Hepatocyte (in vitro differentiated cells): ENCODE results near the gene NFIL3. TPM values are rescaled to one million over a fixed set of nuclear protein-coding genes. Genes with fewer than 3 reads are reported as not detected.
A peak's percentile ranks its signal among the peaks of the same experiment; 100 is the strongest.
"Not testable (repeated sequence)": the region's sequence is repeated elsewhere in the genome, so short reads cannot be mapped to it uniquely, and the experiment has no call there.

Experiments used
- DNase-seq: peaks from one replicate; pipeline ENCODE4 v3.0.0-alpha.2; 2016; ENCODE audit warnings: low spot score
- H2AFZ ChIP-seq: fragments of 200-600 bp; sonication (generic); 2 replicates; pipeline ENCODE4 v1.6.0; 2016; ENCODE audit warnings: antibody characterized with exemption, mild to moderate bottlenecking
- H3K27ac ChIP-seq: fragments of 200-600 bp; sonication (generic); 2 replicates; pipeline ENCODE4 v1.5.1; 2016; ENCODE audit warnings: mild to moderate bottlenecking
- H3K27me3 ChIP-seq: fragments of 200-600 bp; sonication (generic); 2 replicates; pipeline ENCODE4 v1.6.1; 2016
- H3K36me3 ChIP-seq: fragments of 200-600 bp; sonication (generic); replicated peaks from 2 replicates; pipeline ENCODE4 v1.5.1; 2016; ENCODE audit warnings: low read depth; ENCODE audit not compliant: insufficient read depth
- H3K4me1 ChIP-seq: fragments of 200-600 bp; sonication (generic); 2 replicates; pipeline ENCODE4 v1.5.1; 2016; ENCODE audit warnings: mild to moderate bottlenecking, moderate library complexity; ENCODE audit not compliant: insufficient read depth
- H3K4me2 ChIP-seq: fragments of 200-600 bp; sonication (generic); 2 replicates; pipeline ENCODE4 v1.6.0; 2016
- H3K4me3 ChIP-seq: fragments of 200-600 bp; sonication (generic); 2 replicates; pipeline ENCODE4 v1.5.1; 2016; ENCODE audit warnings: mild to moderate bottlenecking
- H3K79me2 ChIP-seq: fragments of 200-600 bp; sonication (generic); 2 replicates; pipeline ENCODE4 v1.6.0; 2017; ENCODE audit warnings: mild to moderate bottlenecking
- H3K9me2 ChIP-seq: fragments of 200-600 bp; sonication (generic); replicated peaks from 2 replicates; pipeline ENCODE4 v1.6.0; 2017; ENCODE audit warnings: mild to moderate bottlenecking; ENCODE audit not compliant: insufficient read depth
- H3K9me3 ChIP-seq: fragments of 200-600 bp; sonication (generic); 2 replicates; pipeline ENCODE4 v1.5.1; 2016; ENCODE audit warnings: low read depth, mild to moderate bottlenecking
- H4K20me1 ChIP-seq: fragments of 200-600 bp; sonication (generic); 2 replicates; pipeline ENCODE4 v1.6.0; 2016; ENCODE audit warnings: mild to moderate bottlenecking; ENCODE audit not compliant: insufficient read depth, poor library complexity, severe bottlenecking
- EZH2 ChIP-seq: fragments of 200-600 bp; sonication (generic); IDR thresholded peaks from 2 replicates; pipeline ENCODE4 v1.6.1; 2016; ENCODE audit warnings: antibody characterized with exemption, mild to moderate bottlenecking, borderline replicate concordance
- EZH2phosphoT487 ChIP-seq: fragments of 200-600 bp; sonication (generic); IDR thresholded peaks from one replicate; pipeline ENCODE4 v1.6.1; 2018; ENCODE audit warnings: antibody characterized with exemption, mild to moderate bottlenecking, low read depth, moderate library complexity; ENCODE audit not compliant: unreplicated experiment, severe bottlenecking
- WGBS: methylation state at CpG from one replicate; pipeline ENCODE4 v1.1.6; 2016; ENCODE audit warnings: low lambda C conversion rate; ENCODE audit errors: missing lambda C conversion rate; 5-methylcytosine and 5-hydroxymethylcytosine counted together
- polyA plus RNA-seq: library from polyadenylated mRNA; unstranded; fragments of >200 nt; fragmentation: Nextera tagmentation; extraction: Ambion mirVana; gene quantifications from 2 replicates; pipeline ENCODE4 v1.2.1, GENCODE V29; 2016
- total RNA-seq: library from RNA; depleted of rRNA; stranded (reverse); fragments of >200 nt; gene quantifications from 2 replicates; pipeline ENCODE4 v1.2.3, GENCODE V29; 2014
- TF ChIP-seq, protein P1 (sequence below): fragments of 200-600 bp; sonication (generic); IDR thresholded peaks from 2 replicates; pipeline ENCODE4 v1.5.1; 2016; ENCODE audit warnings: antibody characterized with exemption, mild to moderate bottlenecking; ENCODE audit not compliant: poor library complexity

The NFIL3 gene
- total and polyA plus RNA-seq, 2 experiments from 2014 or later = 69.6 to 99.6 TPM

- H3K4me2 ChIP-seq = no peak overlapping the region
- H3K79me2 ChIP-seq = no peaks in the 10 kb centered on the region
Measured at GRCh38 chr9:91383577-91383976, 40.1 kb downstream of the NFIL3 start.

DNA sequence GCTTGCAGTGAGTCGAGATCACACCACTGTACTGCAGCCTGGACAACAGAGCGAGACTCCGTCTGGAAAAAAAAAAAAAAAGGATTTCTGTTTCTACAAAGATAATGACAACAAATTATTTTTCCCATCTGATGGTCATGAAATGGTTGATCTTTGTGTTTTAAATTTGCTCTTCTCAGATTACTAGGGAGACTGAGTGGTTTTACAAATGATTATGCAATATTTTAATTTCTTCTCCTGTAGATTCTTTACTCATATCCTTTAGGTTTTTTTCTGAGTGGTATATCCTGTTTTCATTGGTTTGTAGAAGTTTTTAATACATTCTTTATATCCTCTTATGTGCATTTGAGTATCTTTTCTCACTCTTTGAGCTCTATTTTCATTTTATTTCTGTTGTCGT, 41.3 kb downstream of the NFIL3 start:
- no peak overlapping the region for H3K4me2 ChIP-seq
- H3K9me2 ChIP-seq = no peaks in the 10 kb centered on the region
- H4K20me1 ChIP-seq = no peaks in the 10 kb centered on the region
- no peak overlapping the region for H3K27ac ChIP-seq
- TF ChIP-seq, protein P1, sequence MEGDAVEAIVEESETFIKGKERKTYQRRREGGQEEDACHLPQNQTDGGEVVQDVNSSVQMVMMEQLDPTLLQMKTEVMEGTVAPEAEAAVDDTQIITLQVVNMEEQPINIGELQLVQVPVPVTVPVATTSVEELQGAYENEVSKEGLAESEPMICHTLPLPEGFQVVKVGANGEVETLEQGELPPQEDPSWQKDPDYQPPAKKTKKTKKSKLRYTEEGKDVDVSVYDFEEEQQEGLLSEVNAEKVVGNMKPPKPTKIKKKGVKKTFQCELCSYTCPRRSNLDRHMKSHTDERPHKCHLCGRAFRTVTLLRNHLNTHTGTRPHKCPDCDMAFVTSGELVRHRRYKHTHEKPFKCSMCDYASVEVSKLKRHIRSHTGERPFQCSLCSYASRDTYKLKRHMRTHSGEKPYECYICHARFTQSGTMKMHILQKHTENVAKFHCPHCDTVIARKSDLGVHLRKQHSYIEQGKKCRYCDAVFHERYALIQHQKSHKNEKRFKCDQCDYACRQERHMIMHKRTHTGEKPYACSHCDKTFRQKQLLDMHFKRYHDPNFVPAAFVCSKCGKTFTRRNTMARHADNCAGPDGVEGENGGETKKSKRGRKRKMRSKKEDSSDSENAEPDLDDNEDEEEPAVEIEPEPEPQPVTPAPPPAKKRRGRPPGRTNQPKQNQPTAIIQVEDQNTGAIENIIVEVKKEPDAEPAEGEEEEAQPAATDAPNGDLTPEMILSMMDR = no peak
- no peak for TF ChIP-seq EZH2phosphoT487
- no peak for TF ChIP-seq EZH2
- H3K9me3 ChIP-seq = no peaks in the 10 kb centered on the region
- DNase-seq = no peak
- no peaks in the 10 kb centered on the region for H3K36me3 ChIP-seq
- H3K4me1 ChIP-seq = peaks cover 5% of the 10 kb centered on the region
- H3K79me2 ChIP-seq = no peaks in the 10 kb centered on the region
- no peaks in the 10 kb centered on the region for H3K27me3 ChIP-seq
- 99% methylated on average over 4 of the region's 4 CpGs for WGBS
- no peak overlapping the region for H3K4me3 ChIP-seq
- no peak overlapping the region for H2AFZ ChIP-seq

More at GRCh38 chr9:91383577-91383976, 40.1 kb downstream of the NFIL3 start:
- TF ChIP-seq, protein P1 = no peak
- TF ChIP-seq EZH2phosphoT487 (no peak), EZH2 (no peak)
- DNase-seq = no peak
- Histone ChIP-seq H4K20me1 (no peaks in the 10 kb centered on the region), H3K36me3 (no peaks in the 10 kb centered on the region), H3K9me3 (no peaks in the 10 kb centered on the region), H3K27ac (no peak overlapping the region), H2AFZ (no peak overlapping the region), H3K4me1 (peaks cover 5% of the 10 kb centered on the region), H3K4me3 (no peak overlapping the region), H3K27me3 (no peaks in the 10 kb centered on the region), H3K9me2 (no peaks in the 10 kb centered on the region)

DNA sequence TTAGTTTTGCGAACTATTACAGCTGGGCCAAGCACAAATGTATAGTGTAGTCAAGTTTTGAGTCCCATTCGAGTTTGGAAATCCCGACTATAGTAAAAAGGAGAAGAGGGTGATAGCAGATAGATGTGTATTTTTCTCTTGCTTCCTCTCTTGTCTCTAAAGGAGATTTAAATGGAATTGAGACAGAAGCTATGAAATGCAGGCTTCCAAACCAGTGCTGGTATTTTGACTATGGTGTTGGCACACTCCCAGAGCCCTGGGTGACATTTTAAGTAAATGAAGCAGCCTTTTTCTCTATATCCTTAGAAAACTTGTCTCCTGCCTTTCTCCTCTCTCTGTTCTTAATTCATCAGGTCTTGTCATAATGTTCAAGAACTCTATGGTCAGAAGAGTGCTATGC, 44.2 kb downstream of the NFIL3 start:
- Histone ChIP-seq H2AFZ (no peak overlapping the region), H3K4me3 (no peak overlapping the region), H4K20me1 (no peaks in the 10 kb centered on the region), H3K4me2 (no peak overlapping the region), H3K79me2 (no peaks in the 10 kb centered on the region), H3K4me1 (peaks cover 5% of the 10 kb centered on the region), H3K9me2 (no peaks in the 10 kb centered on the region), H3K36me3 (no peaks in the 10 kb centered on the region), H3K27ac (no peak overlapping the region), H3K9me3 (no peaks in the 10 kb centered on the region), H3K27me3 (no peaks in the 10 kb centered on the region)
- 59% methylated on average over 3 of the region's 3 CpGs for WGBS
- no peak for DNase-seq
- no peak for TF ChIP-seq EZH2phosphoT487

DNA sequence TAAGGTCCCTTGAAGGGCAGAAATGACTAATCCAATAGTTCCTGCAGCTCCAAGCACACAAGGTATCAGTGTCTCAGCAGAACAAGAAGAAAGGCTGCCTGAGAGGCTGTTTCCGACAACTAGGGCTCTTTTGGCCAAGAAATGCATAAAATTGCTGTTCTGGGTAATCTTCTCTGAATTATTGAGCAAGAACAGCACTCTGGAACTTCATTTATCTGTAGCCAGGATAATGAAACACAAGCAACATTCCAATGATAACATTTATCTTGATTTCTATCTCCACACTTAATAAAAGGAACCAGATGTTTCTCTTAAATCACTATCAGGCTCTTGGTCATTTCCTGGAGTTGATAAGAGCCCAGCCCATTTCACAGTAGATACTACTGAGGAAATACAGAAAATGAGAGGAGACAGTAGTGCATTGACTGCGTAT, 44.9 kb downstream of the NFIL3 start:
- Histone ChIP-seq H3K27ac (no peak overlapping the region), H3K79me2 (no peaks in the 10 kb centered on the region), H3K9me2 (no peaks in the 10 kb centered on the region), H2AFZ (no peak overlapping the region), H3K4me2 (no peak overlapping the region), H3K4me1 (peaks cover 5% of the 10 kb centered on the region), H3K27me3 (no peaks in the 10 kb centered on the region), H4K20me1 (no peaks in the 10 kb centered on the region), H3K4me3 (no peak overlapping the region), H3K36me3 (no peaks in the 10 kb centered on the region), H3K9me3 (no peaks in the 10 kb centered on the region)
- DNase-seq = peak; percentile 22
- WGBS = 75% methylated on average over 2 of the region's 2 CpGs
- TF ChIP-seq EZH2phosphoT487 (no peak), EZH2 (no peak)
- TF ChIP-seq, protein P1 = no peak

- not testable (repeated sequence) for H3K4me1 ChIP-seq, H2AFZ ChIP-seq, DNase-seq, H3K27ac ChIP-seq, H3K9me3 ChIP-seq, H4K20me1 ChIP-seq, H3K27me3 ChIP-seq, H3K9me2 ChIP-seq, H3K4me2 ChIP-seq, H3K36me3 ChIP-seq, H3K79me2 ChIP-seq, H3K4me3 ChIP-seq
- WGBS = 91% methylated on average over 3 of the region's 3 CpGs
Measured at GRCh38 chr9:91378054-91378453, 45.6 kb downstream of the NFIL3 start.
